ENCODE results near the gene VAPA. TPM values are rescaled to one million over a fixed set of nuclear protein-coding genes. Genes with fewer than 3 reads are reported as not detected.

The VAPA gene
- total and polyA plus RNA-seq, 9 of the 15 experiments (the other 6 are each of a cell fraction or from before 2014, with no cell fraction given): 219 to 902 (median 526) TPM

- no peak for TF ChIP-seq GTF2B (IDR thresholded peaks at IDR 0.05; ENCODE audit: extremely low read depth, insufficient read length)
- no peak for TF ChIP-seq NFIC (IDR thresholded peaks at IDR 0.05)
- no peak for TF ChIP-seq CREM (IDR thresholded peaks at IDR 0.05; ENCODE audit: low read depth)
- TF ChIP-seq FOSL1 (tag; conservative IDR thresholded peaks at IDR 0.05): no peak; the same call in 1 of the 2 replicates
- peak; percentile 41; the same call in 1 of the 2 replicates for TF ChIP-seq ZFX (CRISPR knock-in tag; IDR thresholded peaks at IDR 0.05)
- no peak for TF ChIP-seq ZNF277 (CRISPR knock-in tag; IDR thresholded peaks at IDR 0.05; ENCODE audit: borderline replicate concordance)
- no peak for TF ChIP-seq ZFP30 (CRISPR knock-in tag; IDR thresholded peaks at IDR 0.05; ENCODE audit: borderline replicate concordance)
- no peak for TF ChIP-seq HCFC1 (IDR thresholded peaks at IDR 0.05; ENCODE audit: low read depth, low read length)
- TF ChIP-seq ZNF407 (IDR thresholded peaks at IDR 0.05; ENCODE audit: low read depth): no peak
- no peak for TF ChIP-seq MEF2A (IDR thresholded peaks at IDR 0.05; ENCODE audit: control insufficient read depth, low read depth, low read length)
- TF ChIP-seq PBX2 (CRISPR knock-in tag; IDR thresholded peaks at IDR 0.05; ENCODE audit: low read depth): no peak
- peak; percentile 15; the same call in 1 of the 2 replicates for TF ChIP-seq PBX2 (tag; conservative IDR thresholded peaks at IDR 0.05; ENCODE audit: low read depth)
- no peak; the same call in 1 of the 2 replicates for TF ChIP-seq ZNF589 (CRISPR knock-in tag; IDR thresholded peaks at IDR 0.05; ENCODE audit: low read depth)
- TF ChIP-seq YBX1 (IDR thresholded peaks at IDR 0.05): no peak
- no peak for TF ChIP-seq NCOR1 (IDR thresholded peaks at IDR 0.05)
- no peak for TF ChIP-seq POU5F1 (IDR thresholded peaks at IDR 0.05; ENCODE audit: borderline replicate concordance, low read depth, low read length, partially characterized antibody)
Observed at GRCh38 chr18:9878783-9879242, 35.0 kb upstream of the VAPA start (continued).
